HepG2 (cell line): ENCODE measurements around the gene CFAP300. TPM values are rescaled to one million over a fixed set of nuclear protein-coding genes. Genes with fewer than 3 reads are reported as not detected.
A peak's percentile ranks its signal among the peaks of the same experiment; 100 is the strongest.

Source experiments
- AGO2 ChIP-seq: fragments of 200-400 bp; formaldehyde crosslinking; optimal IDR thresholded peaks from 2 replicates; pipeline ENCODE3; 2017; ENCODE audit warnings: mild to moderate bottlenecking, low read depth, low read length, moderate library complexity
- AHDC1 ChIP-seq: sonication (generic); formaldehyde crosslinking; IDR thresholded peaks from 2 replicates; pipeline ENCODE4 v1.5.1; 2020; ENCODE audit warnings: mild to moderate bottlenecking, missing genetic modification reagents, borderline replicate concordance
- AHR ChIP-seq: IDR thresholded peaks from 2 replicates; pipeline ENCODE4 v1.6.1; 2018; ENCODE audit warnings: missing genetic modification reagents, missing compliant biosample characterization
- ARNT2 ChIP-seq: sonication (generic); formaldehyde crosslinking; IDR thresholded peaks from 2 replicates; pipeline ENCODE4 v1.8.0; 2022; ENCODE audit warnings: mild to moderate bottlenecking, low read depth, missing genetic modification reagents, moderate library complexity
- ATF6 ChIP-seq: sonication (generic); formaldehyde crosslinking; conservative IDR thresholded peaks from 2 replicates; pipeline ENCODE4 v1.4.0; 2020; ENCODE audit warnings: missing genetic modification reagents
- FOSL1 ChIP-seq: sonication (generic); formaldehyde crosslinking; IDR thresholded peaks from 2 replicates; pipeline ENCODE4 v1.9.0; 2021; ENCODE audit warnings: missing genetic modification reagents, borderline replicate concordance
- JDP2 ChIP-seq: sonication (generic); formaldehyde crosslinking; IDR thresholded peaks from 2 replicates; pipeline ENCODE4 v1.8.1; 2022; ENCODE audit warnings: missing genetic modification reagents, borderline replicate concordance
- MIXL1 ChIP-seq: IDR thresholded peaks from 2 replicates; pipeline ENCODE4 v1.6.1; 2016
- SALL1 ChIP-seq: sonication (generic); formaldehyde crosslinking; IDR thresholded peaks from 2 replicates; pipeline ENCODE4 v1.8.0; 2022; ENCODE audit warnings: mild to moderate bottlenecking, missing genetic modification reagents
- SMARCC2 ChIP-seq: fragments of 450-650 bp; IDR thresholded peaks from 2 replicates; pipeline ENCODE4 v1.6.1; 2017; ENCODE audit warnings: antibody characterized with exemption, mild to moderate bottlenecking
- SNAPC2 ChIP-seq: sonication (generic); formaldehyde crosslinking; IDR thresholded peaks from 2 replicates; pipeline ENCODE4 v1.8.1; 2022; ENCODE audit warnings: mild to moderate bottlenecking, missing genetic modification reagents
- ZNF281 ChIP-seq: sonication (generic); formaldehyde crosslinking; IDR thresholded peaks from 2 replicates; pipeline ENCODE4 v1.4.0; 2020; ENCODE audit warnings: missing genetic modification reagents, borderline replicate concordance
- ZNF724P ChIP-seq: sonication (generic); formaldehyde crosslinking; IDR thresholded peaks from 2 replicates; pipeline ENCODE4 v1.8.0; 2022; ENCODE audit warnings: missing genetic modification reagents, borderline replicate concordance
- polyA plus RNA-seq, 8 experiments: library from polyadenylated mRNA; depleted of rRNA in 3 of 8; stranded (reverse) in 7 of 8; unstranded in 1 of 8; fragments of >200 nt; fragmentation: Illumina TruSeq in 4 of 8; extraction: Trizol in 4 of 8; gene quantifications; 2 replicates each; pipeline versions ENCODE4 v1.2.1 to v1.2.3, GENCODE V29; 2011 to 2016; ENCODE audit warnings: low read depth in 4 of 8, missing spikeins in 1 of 8, mixed read lengths in 1 of 8; ENCODE audit not compliant: insufficient read depth in 1 of 8
- total RNA-seq, 5 experiments: library from RNA; depleted of rRNA; stranded (reverse); fragments of >200 nt; fragmentation: Illumina TruSeq; extraction: Trizol; gene quantifications; 2 replicates each; pipeline ENCODE4 v1.2.3, GENCODE V29; 2016; ENCODE audit warnings: low read depth in 1 of 5
- TF ChIP-seq, protein P1 (sequence below): IDR thresholded peaks from 2 replicates; pipeline ENCODE4 v1.6.1; 2016; ENCODE audit warnings: low read depth

CFAP300 gene
- total and polyA plus RNA-seq, 2 of the 13 experiments (the other 11 are each of a cell fraction or from before 2014, with no cell fraction given), result not detected

DNA sequence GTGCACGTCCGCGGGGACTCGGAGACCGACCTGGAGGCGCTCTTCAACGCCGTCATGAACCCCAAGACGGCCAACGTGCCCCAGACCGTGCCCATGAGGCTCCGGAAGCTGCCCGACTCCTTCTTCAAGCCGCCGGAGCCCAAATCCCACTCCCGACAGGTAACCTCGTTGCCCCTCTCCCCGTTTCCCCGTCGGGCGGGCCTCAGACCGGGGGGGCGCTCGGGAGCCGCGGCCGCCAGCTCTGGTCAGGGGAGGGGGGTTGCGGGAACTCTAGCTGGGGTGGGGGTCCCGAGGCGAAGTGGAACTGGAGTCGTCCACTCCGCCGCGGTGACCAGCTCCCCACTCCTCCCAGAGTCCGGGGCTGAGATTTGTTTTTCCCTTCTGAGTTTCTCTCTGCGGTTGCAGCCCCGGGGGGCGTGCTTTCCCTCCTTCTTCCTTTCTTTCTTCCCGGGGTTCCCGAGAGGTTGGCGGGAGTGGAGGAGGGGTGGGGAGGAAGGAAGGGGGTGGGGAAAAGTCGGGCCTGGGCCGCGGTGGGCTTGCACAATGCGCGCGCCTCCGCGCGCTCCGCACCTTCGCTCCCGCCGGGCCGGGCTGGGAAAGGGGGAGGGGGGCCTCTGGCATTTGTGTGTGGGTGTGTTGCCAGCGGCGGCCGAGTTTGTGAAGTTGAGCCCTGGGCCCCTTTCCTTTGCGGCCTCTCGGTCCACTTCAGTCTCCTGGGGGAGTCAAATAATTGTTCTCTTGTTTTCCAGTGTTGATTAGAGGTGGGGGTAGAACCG, 64.0 kb downstream of the CFAP300 start (continued):
- TF ChIP-seq ATF6 (CRISPR knock-in tag) (no peak), ZNF724P (CRISPR knock-in tag) (no peak), SMARCC2 (no peak), AHDC1 (CRISPR knock-in tag) (no peak; the same call in 1 of the 2 replicates), MIXL1 (no peak), AHR (CRISPR knock-in tag) (no peak), AGO2 (peak; percentile 97), ARNT2 (CRISPR knock-in tag) (peak; percentile 59), SNAPC2 (peak; percentile 75; the same call in 1 of the 2 replicates), FOSL1 (no peak), SALL1 (CRISPR knock-in tag) (peak; percentile 50; the same call in 1 of the 2 replicates), JDP2 (CRISPR knock-in tag) (no peak), ZNF281 (CRISPR knock-in tag) (peak; percentile 96)
- TF ChIP-seq, protein P1, sequence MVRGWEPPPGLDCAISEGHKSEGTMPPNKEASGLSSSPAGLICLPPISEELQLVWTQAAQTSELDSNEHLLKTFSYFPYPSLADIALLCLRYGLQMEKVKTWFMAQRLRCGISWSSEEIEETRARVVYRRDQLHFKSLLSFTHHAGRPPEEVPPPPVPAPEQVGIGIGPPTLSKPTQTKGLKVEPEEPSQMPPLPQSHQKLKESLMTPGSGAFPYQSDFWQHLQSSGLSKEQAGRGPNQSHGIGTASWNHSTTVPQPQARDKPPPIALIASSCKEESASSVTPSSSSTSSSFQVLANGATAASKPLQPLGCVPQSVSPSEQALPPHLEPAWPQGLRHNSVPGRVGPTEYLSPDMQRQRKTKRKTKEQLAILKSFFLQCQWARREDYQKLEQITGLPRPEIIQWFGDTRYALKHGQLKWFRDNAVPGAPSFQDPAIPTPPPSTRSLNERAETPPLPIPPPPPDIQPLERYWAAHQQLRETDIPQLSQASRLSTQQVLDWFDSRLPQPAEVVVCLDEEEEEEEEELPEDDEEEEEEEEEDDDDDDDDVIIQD (CRISPR knock-in tag), result no peak
